ENCODE measurements around the gene MBOAT2.

MBOAT2 gene

DNA sequence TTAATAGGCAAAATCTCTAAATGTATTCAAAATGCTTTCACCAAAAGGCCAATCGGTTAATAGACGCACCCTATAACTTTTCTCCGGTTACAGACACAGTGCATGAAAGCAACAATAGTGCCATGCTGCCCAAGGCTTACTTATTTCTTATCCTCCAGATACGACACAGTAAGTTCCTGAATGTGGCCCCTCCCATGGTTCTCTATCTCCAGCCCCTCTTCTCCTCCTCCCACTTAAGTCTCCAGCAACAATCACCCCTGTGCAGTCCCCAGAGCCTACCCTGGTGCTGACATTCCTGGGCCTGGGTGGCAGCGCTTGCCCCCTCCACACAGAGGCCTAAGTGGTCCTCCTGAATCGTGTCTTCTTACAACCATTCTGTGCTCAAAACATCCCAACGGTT is 169.6 kb downstream of the MBOAT2 start:
- no peak overlapping the region for H4K8ac ChIP-seq (ENCODE audit: low read depth, low read length)

DNA sequence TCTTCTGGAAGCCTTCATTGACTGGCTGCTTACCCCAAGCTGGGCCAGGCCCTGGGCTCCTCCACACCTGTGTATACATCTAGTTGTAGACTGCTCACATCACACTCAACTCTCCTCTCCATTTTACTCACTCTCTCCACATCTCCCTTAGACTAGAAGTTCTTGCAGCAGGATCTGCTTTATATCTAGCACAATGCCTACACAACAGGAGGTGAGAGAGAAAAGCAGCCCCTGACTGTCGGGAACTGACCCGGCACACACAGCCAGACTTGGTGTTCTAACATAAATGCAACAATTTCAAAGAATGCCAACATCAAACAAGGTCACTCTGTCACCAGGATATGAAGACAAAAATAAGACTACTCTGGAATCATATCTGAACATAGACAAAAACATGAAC is 172.0 kb downstream of the MBOAT2 start:
- Histone ChIP-seq H3K4ac (ENCODE audit: low read length) (no peak overlapping the region), H3K14ac (ENCODE audit: low read length) (no peak overlapping the region), H3K18ac (ENCODE audit: low read length) (no peak overlapping the region), H2BK120ac (ENCODE audit: low read depth, low read length) (no peak overlapping the region), H3K23ac (ENCODE audit: low read depth, low read length, poor library complexity) (no peak overlapping the region), H2AK5ac (ENCODE audit: low read depth, low read length) (no peak overlapping the region), H2BK15ac (ENCODE audit: low read length) (no peak overlapping the region), H3K27me3 (ENCODE audit: control insufficient read depth in 3 of 3, insufficient read depth in 3 of 3, low read depth in 1 of 3, low read length in 3 of 3) (no peaks in the 10 kb centered on the region), H4K91ac (ENCODE audit: low read depth, low read length, poor library complexity) (no peak overlapping the region), H3K4me2 (ENCODE audit: insufficient read depth, low read length, poor library complexity, severe bottlenecking) (no peak overlapping the region), H3K4me1 (ENCODE audit: control insufficient read depth in 2 of 2, insufficient read depth in 1 of 2, low read depth in 1 of 2, low read length in 2 of 2) (peaks cover 6 to 10% of the 10 kb centered on the region in 2 donors), H3K9ac (ENCODE audit: low read depth, low read length, poor library complexity) (no peak overlapping the region), H3K79me1 (ENCODE audit: low read depth, low read length) (no peaks in the 10 kb centered on the region), H3K9me3 (replicated peaks in 1 of 2; ENCODE audit: control insufficient read depth in 2 of 2, insufficient read depth in 1 of 2, low read depth in 1 of 2, low read length in 2 of 2) (no peaks in the 10 kb centered on the region), H3K27ac (replicated peaks; ENCODE audit: low read length) (no peak overlapping the region), H2BK12ac (ENCODE audit: low read length) (no peak overlapping the region), H4K8ac (ENCODE audit: low read depth, low read length) (no peak overlapping the region), H3K4me3 (ENCODE audit: low read length in 2 of 2) (no peak overlapping the region), H3K36me3 (replicated peaks in 1 of 2; ENCODE audit: control insufficient read depth in 2 of 2, insufficient read depth in 2 of 2, low read length in 2 of 2) (peaks cover 0 to 5% of the 10 kb centered on the region in 2 donors), H2AFZ (ENCODE audit: low read length) (no peak overlapping the region), H2BK5ac (ENCODE audit: low read length) (no peak overlapping the region)
- no CpG with 5 or more reads among the region's 2 CpGs for WGBS, 2 donors (ENCODE audit: extremely low coverage in 2 of 2, insufficient read length in 2 of 2, insufficient replicate concordance in 1 of 2)
- no peak for DNase-seq (ENCODE audit: low spot score)

More for the DNA sequence above, 169.6 kb downstream of the MBOAT2 start:
- no peak overlapping the region for H3K4me3 ChIP-seq (ENCODE audit: low read length in 2 of 2)
- H3K36me3 ChIP-seq (replicated peaks in 1 of 2; ENCODE audit: control insufficient read depth in 2 of 2, insufficient read depth in 2 of 2, low read length in 2 of 2), result no peaks in the 10 kb centered on the region
- H3K4me1 ChIP-seq (ENCODE audit: control insufficient read depth in 2 of 2, insufficient read depth in 1 of 2, low read depth in 1 of 2, low read length in 2 of 2), result peaks cover 6 to 13% of the 10 kb centered on the region in 2 donors
- no peak overlapping the region for H2BK120ac ChIP-seq (ENCODE audit: low read depth, low read length)
- H3K14ac ChIP-seq (ENCODE audit: low read length), result no peak overlapping the region
- peaks cover 3% of the 10 kb centered on the region for H3K79me1 ChIP-seq (ENCODE audit: low read depth, low read length)
- H3K4me2 ChIP-seq (ENCODE audit: insufficient read depth, low read length, poor library complexity, severe bottlenecking), result no peak overlapping the region
- no peak overlapping the region for H2AFZ ChIP-seq (ENCODE audit: low read length)
- H3K9ac ChIP-seq (ENCODE audit: low read depth, low read length, poor library complexity), result no peak overlapping the region
- H3K27me3 ChIP-seq (ENCODE audit: control insufficient read depth in 3 of 3, insufficient read depth in 3 of 3, low read depth in 1 of 3, low read length in 3 of 3), result no peaks in the 10 kb centered on the region
- H3K27ac ChIP-seq (replicated peaks; ENCODE audit: low read length), result no peak overlapping the region
- no peak overlapping the region for H2BK5ac ChIP-seq (ENCODE audit: low read length)
- no peak overlapping the region for H4K91ac ChIP-seq (ENCODE audit: low read depth, low read length, poor library complexity)
- no peak overlapping the region for H2AK5ac ChIP-seq (ENCODE audit: low read depth, low read length)
- WGBS, 2 donors (ENCODE audit: extremely low coverage in 2 of 2, insufficient read length in 2 of 2, insufficient replicate concordance in 1 of 2), result no CpG with 5 or more reads among the region's 7 CpGs
- no peaks in the 10 kb centered on the region for H3K9me3 ChIP-seq (replicated peaks in 1 of 2; ENCODE audit: control insufficient read depth in 2 of 2, insufficient read depth in 1 of 2, low read depth in 1 of 2, low read length in 2 of 2)
- H2BK15ac ChIP-seq (ENCODE audit: low read length), result no peak overlapping the region
- H3K23ac ChIP-seq (ENCODE audit: low read depth, low read length, poor library complexity), result no peak overlapping the region
- H2BK12ac ChIP-seq (ENCODE audit: low read length), result no peak overlapping the region
- H3K4ac ChIP-seq (ENCODE audit: low read length), result no peak overlapping the region
- H3K18ac ChIP-seq (ENCODE audit: low read length), result no peak overlapping the region
- DNase-seq (ENCODE audit: low spot score), result no peak

DNA sequence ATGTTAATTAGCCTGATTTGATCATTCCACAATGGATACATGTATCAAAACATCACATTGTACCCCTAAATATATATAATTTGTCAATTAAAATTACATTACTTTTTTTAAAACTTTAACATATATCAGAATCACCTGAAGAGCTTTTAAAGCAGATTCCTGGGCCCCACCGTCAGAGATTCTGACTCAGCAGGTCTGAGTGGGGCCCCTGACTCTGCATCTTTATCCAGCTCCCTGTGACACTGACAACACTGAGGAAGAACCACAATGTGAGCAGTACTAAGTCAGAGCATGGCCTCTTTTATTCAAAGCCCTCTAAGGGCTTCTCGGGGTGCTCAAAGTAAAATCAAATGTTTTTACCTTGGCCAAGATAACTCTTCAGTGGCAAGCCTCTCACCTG is 175.8 kb downstream of the MBOAT2 start:
- Histone ChIP-seq H3K36me3 (replicated peaks in 1 of 2; ENCODE audit: control insufficient read depth in 2 of 2, insufficient read depth in 2 of 2, low read length in 2 of 2) (peaks cover 0 to 30% of the 10 kb centered on the region in 2 donors), H2BK15ac (ENCODE audit: low read length) (no peak overlapping the region), H3K18ac (ENCODE audit: low read length) (no peak overlapping the region), H3K4me1 (ENCODE audit: control insufficient read depth in 2 of 2, insufficient read depth in 1 of 2, low read depth in 1 of 2, low read length in 2 of 2) (peaks cover 6 to 10% of the 10 kb centered on the region in 2 donors), H2BK5ac (ENCODE audit: low read length) (no peak overlapping the region), H3K9me3 (replicated peaks in 1 of 2; ENCODE audit: control insufficient read depth in 2 of 2, insufficient read depth in 1 of 2, low read depth in 1 of 2, low read length in 2 of 2) (no peaks in the 10 kb centered on the region), H3K23ac (ENCODE audit: low read depth, low read length, poor library complexity) (no peak overlapping the region), H3K27ac (replicated peaks; ENCODE audit: low read length) (no peak overlapping the region), H3K27me3 (ENCODE audit: control insufficient read depth in 3 of 3, insufficient read depth in 3 of 3, low read depth in 1 of 3, low read length in 3 of 3) (no peaks in the 10 kb centered on the region), H3K4ac (ENCODE audit: low read length) (no peak overlapping the region), H3K4me3 (ENCODE audit: low read length in 2 of 2) (peak overlapping the region in 1 of 2 donors; percentile 34), H2BK12ac (ENCODE audit: low read length) (no peak overlapping the region), H2AFZ (ENCODE audit: low read length) (no peak overlapping the region), H4K8ac (ENCODE audit: low read depth, low read length) (no peak overlapping the region), H2BK120ac (ENCODE audit: low read depth, low read length) (no peak overlapping the region), H2AK5ac (ENCODE audit: low read depth, low read length) (no peak overlapping the region), H3K14ac (ENCODE audit: low read length) (no peak overlapping the region), H4K91ac (ENCODE audit: low read depth, low read length, poor library complexity) (no peak overlapping the region), H3K79me1 (ENCODE audit: low read depth, low read length) (no peaks in the 10 kb centered on the region), H3K9ac (ENCODE audit: low read depth, low read length, poor library complexity) (no peak overlapping the region), H3K4me2 (ENCODE audit: insufficient read depth, low read length, poor library complexity, severe bottlenecking) (no peak overlapping the region)
- DNase-seq (ENCODE audit: low spot score), result no peak
- no CpG with 5 or more reads among the region's 2 CpGs for WGBS, 2 donors (ENCODE audit: extremely low coverage in 2 of 2, insufficient read length in 2 of 2, insufficient replicate concordance in 1 of 2)

DNA sequence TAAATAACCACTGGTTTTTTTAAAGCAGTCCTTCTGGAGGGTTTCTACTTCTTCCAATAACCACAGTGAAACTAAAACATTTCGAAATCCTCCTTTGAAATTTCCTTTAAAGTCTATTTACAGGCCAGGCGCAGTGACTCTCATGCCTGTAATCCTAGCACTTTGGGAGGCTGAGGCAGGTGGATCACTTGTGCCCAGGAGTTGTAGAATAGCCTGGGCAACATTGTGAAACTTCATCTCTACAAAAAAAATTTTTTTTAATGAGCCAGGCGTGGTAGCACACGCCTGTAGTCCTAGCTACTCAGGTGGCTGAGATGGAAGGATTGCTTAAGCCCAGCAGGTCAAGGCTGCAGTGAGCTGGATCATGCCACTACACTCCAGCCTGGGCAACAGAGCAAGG is 181.3 kb downstream of the MBOAT2 start:
- DNase-seq (ENCODE audit: low spot score), result no peak
- Histone ChIP-seq H3K27me3 (ENCODE audit: control insufficient read depth in 3 of 3, insufficient read depth in 3 of 3, low read depth in 1 of 3, low read length in 3 of 3) (no peaks in the 10 kb centered on the region), H2BK15ac (ENCODE audit: low read length) (no peak overlapping the region), H3K18ac (ENCODE audit: low read length) (no peak overlapping the region), H3K9me3 (replicated peaks in 1 of 2; ENCODE audit: control insufficient read depth in 2 of 2, insufficient read depth in 1 of 2, low read depth in 1 of 2, low read length in 2 of 2) (no peaks in the 10 kb centered on the region), H3K36me3 (replicated peaks in 1 of 2; ENCODE audit: control insufficient read depth in 2 of 2, insufficient read depth in 2 of 2, low read length in 2 of 2) (peaks cover 0 to 62% of the 10 kb centered on the region in 2 donors), H3K79me1 (ENCODE audit: low read depth, low read length) (no peaks in the 10 kb centered on the region), H2BK120ac (ENCODE audit: low read depth, low read length) (no peak overlapping the region), H3K4me2 (ENCODE audit: insufficient read depth, low read length, poor library complexity, severe bottlenecking) (no peak overlapping the region), H2AK5ac (ENCODE audit: low read depth, low read length) (no peak overlapping the region), H3K9ac (ENCODE audit: low read depth, low read length, poor library complexity) (no peak overlapping the region), H2AFZ (ENCODE audit: low read length) (no peak overlapping the region), H4K8ac (ENCODE audit: low read depth, low read length) (no peak overlapping the region), H3K4ac (ENCODE audit: low read length) (no peak overlapping the region), H4K91ac (ENCODE audit: low read depth, low read length, poor library complexity) (no peak overlapping the region), H3K4me3 (ENCODE audit: low read length in 2 of 2) (no peak overlapping the region), H3K14ac (ENCODE audit: low read length) (no peak overlapping the region), H3K23ac (ENCODE audit: low read depth, low read length, poor library complexity) (no peak overlapping the region), H2BK5ac (ENCODE audit: low read length) (no peak overlapping the region), H3K4me1 (ENCODE audit: control insufficient read depth in 2 of 2, insufficient read depth in 1 of 2, low read depth in 1 of 2, low read length in 2 of 2) (no peaks in the 10 kb centered on the region), H2BK12ac (ENCODE audit: low read length) (no peak overlapping the region), H3K27ac (replicated peaks; ENCODE audit: low read length) (no peak overlapping the region)
- WGBS, 2 donors (ENCODE audit: extremely low coverage in 2 of 2, insufficient read length in 2 of 2, insufficient replicate concordance in 1 of 2), result no CpG with 5 or more reads among the region's 4 CpGs

Measured in neuronal stem cell (in vitro differentiated cells).